ENCODE results near the gene MYCBPAP.

Gene MYCBPAP

GRCh38 chr17:50507871-50508572, at the start of gene MYCBPAP:
TSS of gene MYCBPAP (plus strand) at chr17:50508439. CDS start at chr17:50508675, 236 bp downstream.
- DNase-seq (ENCODE audit: low read depth) = peak; percentile 75

- DNase-seq (ENCODE audit: low read depth) = peak; percentile 67
These were observed 49.2 kb upstream of the MYCBPAP start for GRCh38 chr17:50458701-50459676.

- DNase-seq (ENCODE audit: low read depth) = no peak
These were observed 48.5 kb upstream of the MYCBPAP start for GRCh38 chr17:50459756-50460155.

- DNase-seq (ENCODE audit: low read depth) = no peak
These were observed 47.3 kb upstream of the MYCBPAP start for GRCh38 chr17:50460831-50461526.

GRCh38 chr17:50461550-50462132, 46.6 kb upstream of the MYCBPAP start:
- DNase-seq (ENCODE audit: low read depth) = no peak

- no peak for DNase-seq (ENCODE audit: low read depth)
These were observed 45.8 kb upstream of the MYCBPAP start for GRCh38 chr17:50462446-50462845.

GRCh38 chr17:50464121-50464520, 44.1 kb upstream of the MYCBPAP start:
- DNase-seq (ENCODE audit: low read depth) = no peak

GRCh38 chr17:50464736-50465135, 43.5 kb upstream of the MYCBPAP start:
- DNase-seq (ENCODE audit: low read depth) = no peak

- no peak for DNase-seq (ENCODE audit: low read depth)
These were observed 43.1 kb upstream of the MYCBPAP start for GRCh38 chr17:50465171-50465570.

GRCh38 chr17:50465635-50466034, 42.6 kb upstream of the MYCBPAP start:
- DNase-seq (ENCODE audit: low read depth) = no peak

GRCh38 chr17:50466371-50467113, 41.7 kb upstream of the MYCBPAP start:
- no peak for DNase-seq (ENCODE audit: low read depth)

- DNase-seq (ENCODE audit: low read depth) = no peak
These were observed 41.0 kb upstream of the MYCBPAP start for GRCh38 chr17:50467114-50467854.

GRCh38 chr17:50467855-50468303, 40.4 kb upstream of the MYCBPAP start:
- DNase-seq (ENCODE audit: low read depth) = no peak

- DNase-seq (ENCODE audit: low read depth) = no peak
These were observed 39.7 kb upstream of the MYCBPAP start, which contains the start of gene CHAD for GRCh38 chr17:50468304-50469207. TSS of gene CHAD (minus strand) at chr17:50468880. CDS start at chr17:50468813, 67 bp downstream.

- DNase-seq (ENCODE audit: low read depth) = no peak
These were observed 39.0 kb upstream of the MYCBPAP start for GRCh38 chr17:50469208-50469605.

GRCh38 chr17:50469671-50470305, 38.5 kb upstream of the MYCBPAP start:
- no peak for DNase-seq (ENCODE audit: low read depth)

- DNase-seq (ENCODE audit: low read depth) = no peak
These were observed 37.8 kb upstream of the MYCBPAP start for GRCh38 chr17:50470426-50470825.

GRCh38 chr17:50471009-50471905, 37.0 kb upstream of the MYCBPAP start:
- no peak for DNase-seq (ENCODE audit: low read depth)

All from amniotic epithelial cell (primary cell).